H1 (cell line): ENCODE measurements around the gene PURB. TPM values are rescaled to one million over a fixed set of nuclear protein-coding genes. Genes with fewer than 3 reads are reported as not detected.

Experiments used
- ATF3 ChIP-seq: IDR thresholded peaks from 2 replicates; pipeline ENCODE4 v1.6.1; 2011; ENCODE audit warnings: low read depth, mild to moderate bottlenecking, low read length; ENCODE audit not compliant: insufficient read depth
- BCL11A ChIP-seq, 2 experiments: IDR thresholded peaks; one replicate each; pipeline ENCODE4 v1.6.1; 2011; ENCODE audit warnings: low read depth in 2 of 2, low read length in 2 of 2, mild to moderate bottlenecking in 2 of 2
- CBX5 ChIP-seq: fragments of 300-800, 300-1000 bp; sonication (generic); IDR thresholded peaks from 2 replicates; pipeline ENCODE4 v1.7.1; 2016; ENCODE audit warnings: antibody characterized with exemption, low read length, low read depth
- CREB1 ChIP-seq: IDR thresholded peaks from 2 replicates; pipeline ENCODE4 v1.6.1; 2012; ENCODE audit warnings: inconsistent platforms
- CTCF ChIP-seq, 3 experiments: IDR thresholded peaks; 1 replicate in 2 of 3; 2 replicates in 1 of 3; pipeline versions ENCODE4 v1.5.1 to v1.6.1; 2011; ENCODE audit warnings: low read length in 3 of 3, mild to moderate bottlenecking in 3 of 3, inconsistent platforms in 2 of 3, low read depth in 1 of 3, moderate library complexity in 1 of 3; ENCODE audit not compliant: insufficient read depth in 1 of 3; ENCODE audit errors: control extremely low read depth in 1 of 3
- E2F6 ChIP-seq: IDR thresholded peaks from 2 replicates; pipeline ENCODE4 v1.6.1; 2012; ENCODE audit warnings: inconsistent platforms
- EZH2 ChIP-seq: fragments of 200-600 bp; sonication (generic); IDR thresholded peaks from 2 replicates; pipeline ENCODE4 v1.7.1; 2012; ENCODE audit warnings: low read depth, mild to moderate bottlenecking, moderate library complexity, low read length, inconsistent platforms; ENCODE audit not compliant: severe bottlenecking
- KDM1A ChIP-seq: fragments of 200-600, 300-600 bp; sonication (generic); IDR thresholded peaks from 2 replicates; pipeline ENCODE4 v1.7.1; 2016; ENCODE audit warnings: mild to moderate bottlenecking, low read length, borderline replicate concordance
- KDM4A ChIP-seq: IDR thresholded peaks from one replicate; pipeline ENCODE4 v1.7.1; 2012; ENCODE audit warnings: low read depth, mild to moderate bottlenecking, moderate library complexity, low read length, inconsistent platforms; ENCODE audit not compliant: severe bottlenecking
- MAFK ChIP-seq: IDR thresholded peaks from 2 replicates; pipeline ENCODE4 v1.6.1; 2012; ENCODE audit warnings: low read depth, mild to moderate bottlenecking, improper control_type of control experiment, low read length
- POLR2A ChIP-seq, 2 experiments: IDR thresholded peaks; 1 replicate in 1 of 2; 2 replicates in 1 of 2; pipeline ENCODE4 v1.6.1; 2011; ENCODE audit warnings: low read depth in 2 of 2, low read length in 2 of 2, mild to moderate bottlenecking in 2 of 2; ENCODE audit errors: control extremely low read depth in 1 of 2
- POLR2AphosphoS5 ChIP-seq: IDR thresholded peaks from 2 replicates; pipeline ENCODE4 v1.6.1; 2011; ENCODE audit warnings: low read depth, low read length
- RBBP5 ChIP-seq: IDR thresholded peaks from 2 replicates; pipeline ENCODE4 v1.7.1; 2012; ENCODE audit warnings: low read depth, mild to moderate bottlenecking, inconsistent platforms, low read length, moderate library complexity, borderline replicate concordance
- SAP30 ChIP-seq: fragments of 300-600 bp; sonication (generic); IDR thresholded peaks from 2 replicates; pipeline ENCODE4 v1.7.1; 2012; ENCODE audit warnings: low read length, moderate library complexity, mild to moderate bottlenecking, inconsistent platforms; ENCODE audit not compliant: insufficient read depth, insufficient replicate concordance
- SIN3A ChIP-seq, 2 experiments: IDR thresholded peaks in 1 of 2; conservative IDR thresholded peaks in 1 of 2; 2 replicates each; pipeline ENCODE4 v1.6.1; 2011 to 2012; ENCODE audit warnings: low read length in 2 of 2, improper control_type of control experiment in 1 of 2, low read depth in 1 of 2, mild to moderate bottlenecking in 1 of 2
- SP1 ChIP-seq: IDR thresholded peaks from 2 replicates; pipeline ENCODE4 v1.6.1; 2011; ENCODE audit warnings: low read depth, low read length
- TCF12 ChIP-seq: IDR thresholded peaks from 2 replicates; pipeline ENCODE4 v1.6.1; 2011; ENCODE audit warnings: low read depth, mild to moderate bottlenecking, low read length
- USF2 ChIP-seq: IDR thresholded peaks from 2 replicates; pipeline ENCODE4 v1.6.1; 2011; ENCODE audit warnings: low read length, improper control_type of control experiment
- ZNF274 ChIP-seq: IDR thresholded peaks from 2 replicates; pipeline ENCODE4 v1.7.0; 2012; ENCODE audit warnings: low read length, borderline replicate concordance; ENCODE audit errors: extremely low read depth
- polyA plus RNA-seq, 7 experiments: library from polyadenylated mRNA; depleted of rRNA in 3 of 7; stranded (reverse) in 5 of 7; unstranded in 2 of 7; fragments of >200 nt in 5 of 7; fragments of 200-250 nt in 2 of 7; gene quantifications; 1 replicate in 5 of 7; 2 replicates in 1 of 7; 4 replicates in 1 of 7; pipeline versions ENCODE4 v1.2.1 to v1.2.3, GENCODE V29; 2011 to 2013; ENCODE audit warnings: missing spikeins in 2 of 7, mixed read lengths in 2 of 7
- total RNA-seq: library from RNA; stranded (reverse); fragmentation: NEBNext Ultra II Directional; extraction: Animal tissue kit (Norgen Biotek cat#: 25700); gene quantifications from 2 replicates; pipeline ENCODE4 v1.2.1, GENCODE V29; 2021

Gene PURB
- total and polyA plus RNA-seq, 2 of the 8 experiments (the other 6 are each of a cell fraction or from before 2014, with no cell fraction given), result 3.3 to 22.7 TPM

GRCh38 chr7:44884621-44885393, 523 bp downstream of the PURB start (continued):
- peak; percentile 49; the same call in 1 of the 2 replicates for TF ChIP-seq POLR2AphosphoS5
- no peak for TF ChIP-seq CTCF (IDR thresholded peaks at IDR 0.05; ENCODE audit: control extremely low read depth in 1 of 3, insufficient read depth in 1 of 3, low read depth in 1 of 3, low read length in 3 of 3)
- TF ChIP-seq KDM1A, result no peak
- TF ChIP-seq SP1, result no peak
- TF ChIP-seq BCL11A (IDR thresholded peaks at IDR 0.05; ENCODE audit: low read depth in 2 of 2, low read length in 2 of 2), result no peak
- peak in 1 of 2 experiments; percentile 16; a peak in 1 of 4 replicates for TF ChIP-seq SIN3A (conservative IDR thresholded peaks at IDR 0.05 in 1 of 2, IDR thresholded peaks at IDR 0.05 in 1 of 2; ENCODE audit: low read depth in 1 of 2, low read length in 2 of 2)
- TF ChIP-seq ZNF274, result no peak
- TF ChIP-seq SAP30, result no peak
- no peak for TF ChIP-seq TCF12
- no peak for TF ChIP-seq POLR2A (IDR thresholded peaks at IDR 0.05; ENCODE audit: control extremely low read depth in 1 of 2, low read depth in 2 of 2, low read length in 2 of 2)
- no peak for TF ChIP-seq CBX5
- TF ChIP-seq MAFK, result no peak
- TF ChIP-seq USF2, result no peak
- TF ChIP-seq KDM4A, result peak; percentile 70
- no peak for TF ChIP-seq EZH2
- TF ChIP-seq CREB1, result no peak
- TF ChIP-seq ATF3, result no peak
- no peak for TF ChIP-seq E2F6
- TF ChIP-seq RBBP5, result 0 out of 2 replicates have a peak, but pooled peaks have one; percentile 17
